HepG2 (cell line): ENCODE data around the gene PHRF1.

Experiments used
- ATF1 ChIP-seq: IDR thresholded peaks from 2 replicates; pipeline ENCODE4 v1.6.1; 2016; ENCODE audit warnings: mild to moderate bottlenecking, control low read depth
- DDIT3 ChIP-seq: sonication (generic); formaldehyde crosslinking; IDR thresholded peaks from 2 replicates; pipeline ENCODE4 v1.4.0; 2020; ENCODE audit warnings: mild to moderate bottlenecking, missing genetic modification reagents
- NFE2L1 ChIP-seq: sonication (generic); formaldehyde crosslinking; IDR thresholded peaks from 2 replicates; pipeline ENCODE4 v1.4.0; 2020; ENCODE audit warnings: missing genetic modification reagents, mild to moderate bottlenecking, borderline replicate concordance
- ZBTB40 ChIP-seq, 2 experiments: fragments of 450-650 bp in 1 of 2; sonication (generic) in 1 of 2; formaldehyde crosslinking in 1 of 2; IDR thresholded peaks; 2 replicates each; pipeline versions ENCODE4 v1.6.1 to v1.8.0; 2016 to 2022; ENCODE audit warnings: antibody characterized with exemption in 1 of 2, mild to moderate bottlenecking in 1 of 2, missing genetic modification reagents in 1 of 2
- ZFYVE20 ChIP-seq: sonication (generic); formaldehyde crosslinking; IDR thresholded peaks from 2 replicates; pipeline ENCODE4 v1.8.0; 2023; ENCODE audit warnings: low read depth, mild to moderate bottlenecking, moderate library complexity, missing genetic modification reagents, borderline replicate concordance
- ZNF280D ChIP-seq: sonication (generic); formaldehyde crosslinking; IDR thresholded peaks from 2 replicates; pipeline ENCODE4 v1.5.1; 2020; ENCODE audit warnings: mild to moderate bottlenecking, missing genetic modification reagents
- ZNF530 ChIP-seq: sonication (generic); formaldehyde crosslinking; IDR thresholded peaks from 2 replicates; pipeline ENCODE4 v1.5.0; 2020; ENCODE audit warnings: low read depth, mild to moderate bottlenecking, missing genetic modification reagents

- no peak for TF ChIP-seq ZFYVE20 (CRISPR knock-in tag)
- no peak for TF ChIP-seq ATF1 (CRISPR knock-in tag)
- no peak for TF ChIP-seq NFE2L1
- no peak for TF ChIP-seq ZNF530 (CRISPR knock-in tag)
- no peak for TF ChIP-seq DDIT3
- TF ChIP-seq ZBTB40 (IDR thresholded peaks at IDR 0.05), result no peak
- no peak for TF ChIP-seq ZBTB40 (CRISPR knock-in tag; IDR thresholded peaks at IDR 0.05)
- no peak for TF ChIP-seq ZNF280D (CRISPR knock-in tag)
These were observed 45.1 kb upstream of the PHRF1 start for GRCh38 chr11:530960-531831.
